Dendritic cell treated with granulocyte-macrophage colony-stimulating factor and Interleukin-4, amounts not matched to agents 40 ng/mL and 50 ng/mL, for 4 days (primary cell): ENCODE measurements around the gene ABHD15.
"Not testable (repeated sequence)": the region's sequence is repeated elsewhere in the genome, so short reads cannot be mapped to it uniquely, and the experiment has no call there.

ENCODE experiments used
- H3K27ac Mint-ChIP-seq: one replicate; pipeline ENCODE4 v1.8.0; 2022; ENCODE audit warnings: mild to moderate bottlenecking, mixed read lengths
- H3K27me3 Mint-ChIP-seq: one replicate; pipeline ENCODE4 v1.8.0; 2022; ENCODE audit warnings: mild to moderate bottlenecking, mixed read lengths
- H3K36me3 Mint-ChIP-seq: one replicate; pipeline ENCODE4 v1.8.0; 2022; ENCODE audit warnings: low read depth, mixed read lengths
- H3K4me1 Mint-ChIP-seq: one replicate; pipeline ENCODE4 v1.8.0; 2022; ENCODE audit warnings: low read depth, mixed read lengths
- H3K4me3 Mint-ChIP-seq: one replicate; pipeline ENCODE4 v1.8.0; 2022; ENCODE audit warnings: mild to moderate bottlenecking, moderate library complexity, mixed read lengths
- H3K9me3 Mint-ChIP-seq: one replicate; pipeline ENCODE4 v1.8.0; 2022; ENCODE audit warnings: mixed read lengths
- intact Hi-C: fragments of 100-400 bp; cut with micrococcal nuclease; formaldehyde crosslinking; loops from one replicate; pipeline ENCODE4 v1.15.0; 2022

Gene ABHD15

DNA sequence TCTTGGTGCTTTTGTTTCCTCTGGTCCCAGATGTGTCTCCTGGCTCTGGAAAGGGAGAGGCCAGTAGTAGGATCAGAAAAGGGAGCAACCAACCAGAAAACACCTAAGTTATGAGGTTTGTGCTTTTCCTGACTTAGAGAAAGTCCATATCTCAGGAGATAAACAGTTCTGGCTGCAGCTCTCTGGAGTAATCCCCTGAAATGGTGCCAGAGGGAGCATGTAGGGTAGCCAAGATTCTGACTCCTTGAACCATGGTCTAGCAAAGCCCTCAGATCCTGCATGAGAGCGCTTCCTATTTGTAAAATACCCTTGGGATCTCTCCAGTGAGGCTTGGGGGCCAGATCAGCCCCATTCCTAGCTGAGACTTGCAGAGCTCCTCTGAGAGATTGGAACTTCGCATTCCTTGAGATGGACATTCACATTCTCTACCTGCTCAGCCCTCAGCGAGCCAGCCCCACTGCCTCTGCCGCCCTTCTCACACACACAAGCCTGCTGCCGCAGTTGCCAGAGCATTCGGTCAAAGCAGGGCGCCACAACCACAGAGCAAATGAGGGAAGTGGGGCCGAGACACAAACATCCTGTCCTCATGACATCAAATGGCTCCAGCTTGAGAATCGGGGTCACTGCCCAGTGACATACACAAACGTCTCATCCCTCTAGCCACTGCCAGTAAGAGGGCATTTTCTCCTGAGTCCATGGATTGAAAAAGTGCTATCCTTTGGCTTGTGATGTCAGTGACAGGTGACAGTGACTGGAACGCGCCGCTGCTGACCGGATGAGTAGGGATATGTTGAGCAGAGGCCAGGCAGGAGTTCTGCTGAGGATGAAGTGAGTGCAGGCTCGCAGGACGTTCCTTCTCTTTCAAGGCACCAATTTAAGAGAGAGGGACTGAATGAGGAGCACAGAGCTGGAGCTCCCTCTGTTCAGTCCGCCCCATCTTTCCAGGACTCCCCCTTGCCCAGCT, 5.0 kb downstream of the ABHD15 start:
- intact Hi-C loops: loop anchor here (10.0 kb wide), 2 partner anchors 53 to 167 kb away; partner anchors contain the start of gene TAOK1
- Mint-ChIP-seq H3K27me3 (no peaks in the 10 kb centered on the region), H3K4me3 (peak overlapping the region; percentile 58), H3K27ac (peak overlapping the region; percentile 88), H3K9me3 (no peaks in the 10 kb centered on the region), H3K4me1 (peaks cover 67% of the 10 kb centered on the region), H3K36me3 (peaks cover 31% of the 10 kb centered on the region)

DNA sequence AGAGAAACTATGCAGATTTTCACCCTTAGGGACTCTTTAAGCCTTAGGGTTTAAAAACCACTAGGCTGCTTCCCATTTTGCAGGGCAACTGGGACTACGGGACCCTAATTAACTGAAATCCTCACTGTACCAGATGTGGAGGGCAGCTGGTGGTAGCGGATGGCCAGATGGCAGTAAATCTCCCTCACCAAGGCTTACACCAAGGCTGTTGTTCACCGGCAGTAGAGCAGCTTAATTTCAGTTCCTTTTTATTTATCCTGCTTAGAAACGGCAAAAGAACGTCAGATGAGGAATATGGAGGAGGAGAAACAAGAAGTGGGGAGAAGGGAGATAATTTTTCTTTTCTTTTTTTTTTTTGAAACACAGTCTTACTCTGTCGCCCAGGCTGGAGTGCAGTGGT, 6.5 kb downstream of the ABHD15 start:
- peaks cover 24% of the 10 kb centered on the region for H3K36me3 Mint-ChIP-seq
- H3K9me3 Mint-ChIP-seq: no peaks in the 10 kb centered on the region
- H3K27me3 Mint-ChIP-seq: no peaks in the 10 kb centered on the region
- peak overlapping the region; percentile 56 for H3K4me3 Mint-ChIP-seq
- intact Hi-C loops: loop anchor here (10.0 kb wide), 2 partner anchors 54 to 166 kb away; partner anchors contain the start of gene TAOK1
- peak overlapping the region; percentile 88 for H3K27ac Mint-ChIP-seq
- peaks cover 57% of the 10 kb centered on the region for H3K4me1 Mint-ChIP-seq

DNA sequence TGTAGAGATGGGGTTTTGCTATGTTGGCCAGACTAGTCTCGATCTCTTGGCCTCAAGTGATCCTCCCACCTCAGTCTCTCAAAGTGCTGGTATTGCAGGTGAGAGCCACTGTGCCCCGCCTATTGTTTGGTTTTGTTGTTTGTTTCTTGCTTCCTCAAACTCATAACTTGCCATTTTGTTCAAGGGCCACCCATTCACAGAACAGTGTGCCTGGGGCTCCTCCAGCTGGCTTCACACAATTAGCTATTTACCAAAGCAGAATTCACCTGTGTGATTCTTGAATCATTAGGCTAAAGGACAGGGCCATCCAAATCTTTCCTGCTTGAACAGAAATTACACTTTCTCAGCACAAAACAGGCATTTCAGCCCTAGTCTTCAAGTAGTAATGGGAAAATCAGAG, 7.2 kb downstream of the ABHD15 start:
- no peak overlapping the region for H3K4me3 Mint-ChIP-seq
- peak overlapping the region; percentile 88 for H3K27ac Mint-ChIP-seq
- intact Hi-C loops: loop anchor here (10.0 kb wide), 2 partner anchors 55 to 165 kb away; partner anchors contain the start of gene TAOK1
- H3K9me3 Mint-ChIP-seq: no peaks in the 10 kb centered on the region
- H3K36me3 Mint-ChIP-seq: peaks cover 24% of the 10 kb centered on the region
- H3K27me3 Mint-ChIP-seq: no peaks in the 10 kb centered on the region
- H3K4me1 Mint-ChIP-seq: peaks cover 61% of the 10 kb centered on the region

DNA sequence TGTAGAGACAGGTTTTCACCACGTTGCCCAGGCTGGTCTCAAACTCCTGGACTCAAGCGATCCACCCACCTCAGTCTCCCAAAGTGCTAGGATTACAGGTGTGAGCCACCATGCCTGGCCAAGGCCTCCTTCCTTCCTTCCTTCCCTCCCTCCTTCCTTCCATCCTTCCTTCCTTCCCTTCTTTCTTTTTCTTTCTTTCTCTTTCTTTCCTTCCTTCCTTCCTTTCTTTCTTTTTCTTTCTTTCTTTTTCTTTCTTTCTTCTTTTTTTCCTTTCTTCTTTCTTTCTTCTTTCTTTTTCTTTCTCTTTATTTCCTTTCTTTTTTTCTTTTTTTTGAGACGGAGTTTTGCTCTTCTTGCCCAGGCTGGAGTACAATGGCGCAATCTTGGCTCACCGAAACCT, 8.7 kb downstream of the ABHD15 start:
- peak overlapping the region; percentile 49 for H3K27ac Mint-ChIP-seq
- intact Hi-C loops, H3K4me3 Mint-ChIP-seq, H3K27me3 Mint-ChIP-seq, H3K9me3 Mint-ChIP-seq: not testable (repeated sequence)
- H3K4me1 Mint-ChIP-seq: peaks cover 50% of the 10 kb centered on the region
- peaks cover 16% of the 10 kb centered on the region for H3K36me3 Mint-ChIP-seq

DNA sequence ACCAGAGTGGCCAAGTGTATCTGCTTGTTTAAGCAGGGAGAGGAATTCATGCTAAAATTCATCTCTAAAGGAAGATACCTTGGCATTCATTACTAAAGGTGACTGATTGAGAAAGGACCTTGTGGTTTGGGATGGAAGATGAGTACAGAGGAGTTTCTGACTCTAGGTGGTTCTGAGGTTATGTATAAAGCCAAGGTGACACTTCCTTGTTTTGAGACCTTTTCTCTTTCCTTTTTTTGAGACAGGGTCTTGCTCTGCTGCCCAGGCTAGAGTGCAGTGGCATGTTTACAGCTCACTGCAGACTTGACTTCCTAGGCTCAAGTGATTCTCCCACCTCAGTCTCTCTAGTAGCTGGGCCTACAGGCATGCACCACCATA, 9.1 kb downstream of the ABHD15 start:
- H3K4me3 Mint-ChIP-seq: no peak overlapping the region
- peak overlapping the region; percentile 49 for H3K27ac Mint-ChIP-seq
- H3K27me3 Mint-ChIP-seq: no peaks in the 10 kb centered on the region
- intact Hi-C loops: no loop called here
- H3K9me3 Mint-ChIP-seq: no peaks in the 10 kb centered on the region
- H3K36me3 Mint-ChIP-seq: peaks cover 12% of the 10 kb centered on the region
- peaks cover 46% of the 10 kb centered on the region for H3K4me1 Mint-ChIP-seq

DNA sequence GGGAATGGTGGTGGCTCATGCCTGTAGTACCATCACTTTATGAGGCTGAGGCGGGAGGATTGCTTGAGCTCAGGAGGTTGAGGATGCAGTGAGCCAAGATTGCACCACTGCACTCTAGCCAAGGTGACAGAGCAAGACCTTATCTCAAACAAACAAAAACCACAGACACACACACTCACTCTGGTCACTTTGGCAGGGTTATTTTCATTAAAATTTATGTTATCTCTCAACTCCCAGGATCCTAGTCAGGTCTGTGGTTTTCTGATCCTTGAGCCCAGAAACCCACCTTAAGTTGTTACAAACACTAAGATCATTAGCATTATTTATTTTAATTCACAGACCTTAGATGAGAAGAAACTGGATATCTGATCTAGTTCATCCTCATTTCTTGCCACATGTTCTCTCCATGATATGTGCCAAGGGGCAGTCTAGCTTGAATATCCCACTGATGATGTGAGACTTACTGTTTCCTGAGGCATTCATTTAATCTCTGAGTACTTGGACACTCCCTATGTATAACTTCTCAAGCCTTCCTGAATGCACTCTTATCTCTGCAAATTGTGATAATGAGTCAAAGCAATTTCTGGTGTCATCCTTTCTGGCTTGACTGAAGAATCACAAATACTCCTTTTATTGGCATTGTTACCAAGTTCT, 9.6 kb downstream of the ABHD15 start:
- Mint-ChIP-seq H3K9me3 (no peaks in the 10 kb centered on the region), H3K4me1 (peaks cover 41% of the 10 kb centered on the region), H3K36me3 (peaks cover 7% of the 10 kb centered on the region), H3K27ac (no peak overlapping the region), H3K4me3 (no peak overlapping the region), H3K27me3 (no peaks in the 10 kb centered on the region)
- intact Hi-C loops: no loop called here

DNA sequence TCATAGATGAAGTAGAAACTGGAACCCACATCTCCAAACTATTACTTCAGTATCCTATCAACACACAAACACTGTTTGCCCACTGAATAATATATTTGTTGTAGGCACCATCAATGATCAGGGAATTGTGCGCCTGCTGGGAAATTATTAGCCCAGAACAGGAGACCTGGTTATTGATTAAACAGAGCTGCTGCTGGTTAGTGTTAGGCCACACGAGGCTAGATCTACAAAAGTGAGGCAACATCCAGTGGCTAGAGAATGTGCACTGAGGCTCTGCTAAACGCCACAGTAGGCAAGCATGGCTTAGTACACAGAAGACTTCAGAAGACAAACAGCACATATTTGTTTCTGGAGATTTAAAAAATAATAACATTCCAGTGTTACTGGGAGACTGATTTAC, 11.0 kb downstream of the ABHD15 start:
- no peak overlapping the region for H3K4me3 Mint-ChIP-seq
- intact Hi-C loops: no loop called here
- no peaks in the 10 kb centered on the region for H3K9me3 Mint-ChIP-seq
- no peaks in the 10 kb centered on the region for H3K36me3 Mint-ChIP-seq
- no peak overlapping the region for H3K27ac Mint-ChIP-seq
- H3K4me1 Mint-ChIP-seq: peaks cover 27% of the 10 kb centered on the region
- no peaks in the 10 kb centered on the region for H3K27me3 Mint-ChIP-seq

DNA sequence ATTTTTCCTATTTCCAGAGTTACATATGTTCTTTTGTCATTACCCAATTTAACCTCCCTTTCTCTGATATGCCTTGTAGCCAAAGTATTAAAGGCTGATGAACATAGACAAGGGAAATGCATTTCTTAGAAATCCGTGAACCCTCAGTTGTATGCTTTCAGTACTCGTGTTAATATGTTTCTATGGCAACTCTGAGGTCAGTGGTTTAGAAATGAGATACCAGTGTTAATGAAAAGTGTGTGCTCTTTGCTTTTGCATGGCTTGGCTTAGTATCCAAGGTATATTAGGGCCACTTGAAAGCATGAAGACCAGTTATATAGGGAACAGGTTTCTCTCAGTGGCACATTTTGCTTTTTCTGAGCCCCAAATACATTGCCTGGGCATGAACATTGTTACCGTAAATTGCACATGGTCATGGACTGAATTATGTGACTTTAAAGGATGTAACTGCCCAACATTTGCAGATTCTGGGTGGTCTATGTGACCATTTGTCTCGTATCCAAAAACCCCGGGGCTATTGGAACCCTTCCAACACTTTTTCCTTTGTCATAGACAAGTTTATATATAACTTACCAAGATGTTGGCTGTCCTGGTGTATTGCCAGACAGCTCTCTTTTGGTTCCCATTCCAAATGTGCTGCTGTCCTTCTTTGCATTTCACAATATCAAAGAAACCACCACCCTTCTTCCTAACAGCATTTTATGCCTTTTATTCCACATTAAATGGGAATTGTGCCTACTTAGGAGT, 17.5 kb downstream of the ABHD15 start:
- Mint-ChIP-seq H3K4me1 (no peaks in the 10 kb centered on the region), H3K27me3 (no peaks in the 10 kb centered on the region), H3K4me3 (no peak overlapping the region), H3K9me3 (no peaks in the 10 kb centered on the region), H3K27ac (no peak overlapping the region), H3K36me3 (peaks cover 17% of the 10 kb centered on the region)
- intact Hi-C loops: no loop called here

DNA sequence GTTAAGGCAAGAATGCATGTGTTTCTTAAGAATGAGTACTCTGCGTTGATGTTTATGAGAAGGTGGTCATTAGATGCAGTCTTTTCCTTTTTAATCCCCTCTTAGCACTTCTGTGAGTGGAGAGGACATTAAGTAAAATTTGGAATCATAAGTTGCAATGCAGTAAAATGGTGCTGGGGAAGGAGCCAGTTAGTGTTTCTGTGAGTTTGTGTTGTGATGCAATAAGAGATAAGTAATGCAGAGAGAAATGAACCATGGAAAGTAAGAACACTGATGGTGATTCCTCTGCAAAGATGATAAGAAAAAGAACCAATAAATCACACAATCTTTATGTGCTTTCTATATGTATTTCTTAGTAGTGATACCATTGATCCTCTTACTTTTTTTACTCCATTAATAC, 20.0 kb downstream of the ABHD15 start:
- no peaks in the 10 kb centered on the region for H3K9me3 Mint-ChIP-seq
- H3K36me3 Mint-ChIP-seq: peaks cover 42% of the 10 kb centered on the region
- H3K27ac Mint-ChIP-seq: no peak overlapping the region
- H3K4me1 Mint-ChIP-seq: no peaks in the 10 kb centered on the region
- no peaks in the 10 kb centered on the region for H3K27me3 Mint-ChIP-seq
- intact Hi-C loops: no loop called here
- no peak overlapping the region for H3K4me3 Mint-ChIP-seq

DNA sequence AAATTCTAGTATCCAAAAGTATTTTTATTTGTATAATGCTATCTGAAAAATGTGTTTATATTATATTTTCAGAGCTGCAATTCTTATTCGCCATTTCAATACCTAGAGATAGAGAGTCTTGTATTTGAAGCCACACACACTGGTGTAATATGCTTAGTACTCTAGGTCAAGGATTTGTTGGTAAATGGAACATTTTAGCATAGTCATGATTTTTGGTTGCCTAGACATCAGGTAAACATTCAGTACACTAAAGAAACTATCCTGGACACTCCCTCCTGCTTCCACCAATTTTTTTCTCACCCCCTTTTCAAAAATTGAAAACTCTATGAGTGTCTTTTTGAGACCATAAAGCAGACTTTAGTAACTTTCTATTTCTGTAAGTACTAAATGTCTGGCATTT, 20.8 kb downstream of the ABHD15 start:
- intact Hi-C loops: no loop called here
- Mint-ChIP-seq H3K27me3 (no peaks in the 10 kb centered on the region), H3K4me3 (no peak overlapping the region), H3K36me3 (peaks cover 49% of the 10 kb centered on the region), H3K4me1 (no peaks in the 10 kb centered on the region), H3K9me3 (no peaks in the 10 kb centered on the region), H3K27ac (no peak overlapping the region)

DNA sequence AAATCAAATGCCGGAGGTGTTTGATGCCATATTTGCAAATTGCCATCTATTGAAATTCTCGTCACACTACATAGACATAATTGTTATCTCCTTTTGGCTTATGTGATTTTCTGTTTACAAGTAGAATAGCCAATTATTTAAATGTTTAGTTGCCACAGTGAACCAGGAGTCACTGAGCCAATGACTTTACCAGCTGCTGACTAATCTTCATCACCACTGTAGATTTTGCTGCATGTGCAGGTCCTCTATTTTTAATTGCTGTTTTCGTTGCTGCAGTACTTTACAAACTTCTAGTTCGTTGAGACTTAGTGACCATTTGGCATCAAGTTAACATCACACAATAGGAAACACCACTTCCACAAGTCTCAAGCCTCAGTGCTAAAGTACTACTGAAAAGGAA, 22.8 kb downstream of the ABHD15 start:
- Mint-ChIP-seq H3K27ac (no peak overlapping the region), H3K9me3 (no peaks in the 10 kb centered on the region), H3K4me3 (no peak overlapping the region), H3K36me3 (peaks cover 70% of the 10 kb centered on the region), H3K4me1 (no peaks in the 10 kb centered on the region), H3K27me3 (no peaks in the 10 kb centered on the region)
- intact Hi-C loops: no loop called here

DNA sequence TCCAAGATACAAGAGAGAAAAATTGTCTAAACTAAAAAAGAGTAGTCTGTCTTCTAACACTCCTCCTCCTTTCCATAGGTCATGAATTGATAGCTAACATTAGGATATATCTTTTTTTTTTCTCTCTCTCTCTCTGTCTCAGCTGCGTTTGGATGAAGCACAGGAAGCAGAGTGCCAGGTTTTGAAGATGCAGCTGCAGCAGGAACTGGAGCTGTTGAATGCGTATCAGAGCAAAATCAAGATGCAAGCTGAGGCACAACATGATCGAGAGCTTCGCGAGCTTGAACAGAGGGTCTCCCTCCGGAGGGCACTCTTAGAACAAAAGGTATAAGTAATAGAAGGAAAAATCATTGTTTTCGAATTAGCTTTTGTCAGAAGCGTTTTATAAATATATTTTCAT, 32.9 kb downstream of the ABHD15 start:
- no peaks in the 10 kb centered on the region for H3K9me3 Mint-ChIP-seq
- intact Hi-C loops: no loop called here
- H3K27ac Mint-ChIP-seq: peak overlapping the region; percentile 14

DNA sequence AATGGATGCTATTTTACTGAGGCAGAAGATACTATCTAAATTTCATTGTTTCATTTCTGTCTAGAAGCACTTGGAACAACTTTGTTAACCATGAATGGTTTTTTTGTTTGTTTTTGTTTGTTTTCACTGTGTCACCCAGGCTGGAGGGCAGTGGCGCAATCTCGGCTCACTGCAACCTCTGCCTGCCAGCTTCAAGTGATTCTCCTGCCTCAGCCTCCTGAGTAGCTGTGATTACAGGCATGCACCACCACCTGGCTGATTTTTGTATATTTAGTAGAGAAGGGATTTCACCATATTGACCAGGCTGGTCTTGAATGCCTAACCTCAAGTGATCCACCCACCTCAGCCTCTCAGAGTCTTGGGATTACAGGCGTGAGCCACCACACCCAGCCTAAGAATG, 40.5 kb downstream of the ABHD15 start:
- Mint-ChIP-seq H3K4me1 (no peaks in the 10 kb centered on the region), H3K9me3 (no peaks in the 10 kb centered on the region), H3K27me3 (no peaks in the 10 kb centered on the region), H3K4me3 (no peak overlapping the region), H3K36me3 (peaks cover 96% of the 10 kb centered on the region), H3K27ac (no peak overlapping the region)
- intact Hi-C loops: no loop called here

More for the DNA sequence above, 32.9 kb downstream of the ABHD15 start:
- Mint-ChIP-seq H3K4me3 (no peak overlapping the region), H3K36me3 (peaks cover 96% of the 10 kb centered on the region), H3K27me3 (no peaks in the 10 kb centered on the region), H3K4me1 (no peaks in the 10 kb centered on the region)

DNA sequence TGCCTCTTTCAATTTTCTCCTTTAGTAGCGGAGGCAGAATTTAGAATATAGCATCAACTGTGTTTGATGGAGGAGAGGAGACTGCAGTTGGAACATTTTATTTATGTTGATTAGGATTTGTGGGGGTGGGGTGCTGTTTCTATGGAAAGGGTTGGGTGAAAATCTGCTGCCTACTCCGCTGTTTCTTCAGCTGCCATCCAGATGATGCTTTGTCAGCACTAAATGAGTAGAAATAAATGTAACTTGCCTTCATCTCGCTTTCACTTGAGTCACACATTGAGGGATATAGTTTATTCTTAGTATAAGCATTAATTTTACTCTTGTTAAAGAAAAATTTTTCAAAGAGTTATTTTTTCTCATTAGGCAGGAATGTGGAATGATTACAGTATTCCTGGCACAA, 42.1 kb downstream of the ABHD15 start:
- Mint-ChIP-seq H3K27me3 (no peaks in the 10 kb centered on the region), H3K27ac (no peak overlapping the region), H3K9me3 (no peaks in the 10 kb centered on the region), H3K4me3 (no peak overlapping the region), H3K36me3 (peaks cover 97% of the 10 kb centered on the region), H3K4me1 (no peaks in the 10 kb centered on the region)
- intact Hi-C loops: no loop called here
